HG02623 (cell line): ENCODE measurements around the gene AZIN2.
"Not testable (repeated sequence)": the region's sequence is repeated elsewhere in the genome, so short reads cannot be mapped to it uniquely, and the experiment has no call there.

Source experiments
- ATAC-seq: cut with Tn5 transposase; IDR thresholded peaks from one replicate; pipeline ENCODE4 v1.9.1; 2021; ENCODE audit warnings: moderate library complexity; ENCODE audit not compliant: unreplicated experiment

The AZIN2 gene

GRCh38 chr1:33056426-33056825, 24.5 kb upstream of the AZIN2 start:
- no peak for ATAC-seq

DNA sequence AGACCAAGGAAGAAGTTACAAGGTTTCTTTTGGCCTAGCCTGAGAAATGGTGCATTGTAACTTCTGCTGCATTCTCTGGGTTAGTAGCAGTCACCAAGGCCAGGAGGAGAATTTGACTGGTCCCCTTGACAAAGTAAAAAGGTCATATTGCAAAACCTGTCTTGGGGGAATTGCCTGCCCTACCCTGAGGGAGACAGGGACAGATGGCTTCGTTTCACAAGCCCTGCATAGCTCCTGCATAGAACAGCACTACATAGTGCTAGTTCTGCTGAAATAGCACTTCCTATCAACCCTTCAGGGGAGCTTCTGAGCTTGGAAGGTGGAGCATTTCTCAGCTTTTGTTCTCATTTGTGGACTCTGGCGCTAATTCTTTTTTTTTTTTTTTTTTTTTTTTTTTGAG, 23.9 kb upstream of the AZIN2 start:
- no peak for ATAC-seq

DNA sequence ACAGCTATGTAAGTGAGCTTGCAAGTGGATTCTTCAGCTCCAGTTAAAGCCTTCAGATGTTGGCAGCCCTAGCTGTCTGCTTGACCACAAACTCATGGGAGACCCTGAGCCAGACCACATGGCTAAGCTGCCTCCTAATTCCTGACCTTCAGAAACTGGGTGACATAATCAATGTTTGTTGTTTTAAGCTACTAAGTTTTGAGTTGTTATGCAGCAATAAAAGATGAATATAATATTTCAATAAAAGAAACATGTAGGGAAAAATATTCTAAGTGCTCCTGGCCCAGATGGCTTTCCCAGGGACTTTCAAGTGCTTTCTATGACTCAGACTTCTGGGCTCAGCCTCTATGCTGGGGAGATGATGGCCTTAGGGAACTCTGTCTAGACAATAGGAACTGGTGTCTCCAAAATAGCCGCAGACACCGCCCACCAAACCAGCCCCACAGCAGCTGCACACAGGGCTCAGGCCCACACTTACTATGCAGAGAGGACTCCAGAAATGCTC, 20.3 kb upstream of the AZIN2 start:
- no peak for ATAC-seq

GRCh38 chr1:33061834-33062233, 19.1 kb upstream of the AZIN2 start:
- ATAC-seq, result no peak

- ATAC-seq, result not testable (repeated sequence)
Measured at GRCh38 chr1:33064284-33064683, 16.7 kb upstream of the AZIN2 start.

- ATAC-seq, result no peak
Measured at GRCh38 chr1:33065301-33065700, 15.7 kb upstream of the AZIN2 start.

- not testable (repeated sequence) for ATAC-seq
Measured at GRCh38 chr1:33066477-33066876, 14.5 kb upstream of the AZIN2 start.

DNA sequence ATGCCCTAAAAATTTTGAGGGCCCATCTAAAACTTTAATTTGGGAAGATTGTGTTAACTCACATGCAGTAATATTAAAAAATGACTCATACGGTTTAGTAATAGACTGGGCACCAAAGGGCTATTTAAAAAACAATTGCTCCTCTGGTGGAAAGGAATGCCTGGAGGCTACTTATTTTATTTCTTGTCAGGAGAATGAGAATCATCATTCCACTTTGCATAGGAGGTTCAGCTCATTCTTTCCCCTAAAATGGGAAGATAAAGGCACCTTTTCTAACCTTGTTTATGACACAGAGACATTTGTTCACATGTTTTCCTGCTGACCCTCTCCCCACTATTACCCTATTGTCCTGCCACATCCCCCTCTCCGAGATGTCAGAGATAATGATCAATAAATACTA, 12.8 kb upstream of the AZIN2 start:
- not testable (repeated sequence) for ATAC-seq

GRCh38 chr1:33070628-33071027, 10.3 kb upstream of the AZIN2 start:
- ATAC-seq, result no peak

DNA sequence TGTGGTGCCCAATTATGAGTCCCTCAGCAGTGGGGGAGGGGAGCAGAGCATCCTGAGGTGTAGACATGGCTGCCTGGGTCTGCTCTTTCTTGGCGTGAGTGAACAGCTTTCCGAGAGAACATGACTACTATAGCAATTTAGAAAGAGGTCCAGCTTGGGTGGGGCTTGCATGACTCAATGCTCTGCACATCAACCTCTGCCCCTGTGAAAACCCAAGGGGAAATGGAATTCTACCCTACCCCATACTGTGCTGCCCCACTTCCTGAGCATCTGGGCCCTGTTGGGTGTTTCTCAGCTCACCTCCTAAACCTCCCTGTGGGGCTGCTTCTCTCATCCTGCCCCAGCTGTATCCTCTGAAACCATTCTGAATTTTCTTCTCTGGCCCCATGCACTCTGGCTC, 8.2 kb upstream of the AZIN2 start:
- no peak for ATAC-seq

GRCh38 chr1:33074193-33074945, 6.6 kb upstream of the AZIN2 start:
- no peak for ATAC-seq

DNA sequence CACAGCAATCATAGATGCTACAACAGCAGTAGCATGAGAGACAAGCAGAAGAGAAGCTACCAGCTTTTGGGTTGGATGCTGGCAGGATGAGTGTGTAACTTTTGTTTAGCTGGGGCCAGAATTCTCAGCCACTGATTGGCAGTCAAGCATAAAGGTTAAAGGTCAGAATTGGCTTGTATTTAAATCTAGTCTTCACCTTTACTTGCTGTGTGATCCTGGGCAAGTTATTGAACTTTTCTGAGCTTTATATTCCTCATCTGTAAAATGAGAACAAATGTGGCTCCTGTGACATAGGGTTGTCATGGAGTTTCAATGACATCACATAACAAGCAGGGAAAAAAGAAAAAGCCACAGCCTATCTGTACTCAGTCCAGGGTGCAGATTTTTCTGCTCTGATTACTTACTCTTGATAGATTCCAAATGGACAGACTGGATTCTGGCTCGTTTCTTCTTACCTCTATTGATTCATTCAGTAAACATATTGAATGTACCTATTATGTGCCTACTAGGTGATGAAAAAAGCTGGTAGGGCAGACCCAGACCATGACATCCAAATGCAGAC, 2.8 kb upstream of the AZIN2 start:
- ATAC-seq, result no peak

- ATAC-seq, result no peak
Measured at GRCh38 chr1:33080373-33080772, 580 bp upstream of the AZIN2 start.

GRCh38 chr1:33081554-33082305, 777 bp downstream of the AZIN2 start:
- no peak for ATAC-seq

GRCh38 chr1:33082575-33083108, 1.7 kb downstream of the AZIN2 start:
- no peak for ATAC-seq

- ATAC-seq, result no peak
Measured at GRCh38 chr1:33085332-33085731, 4.4 kb downstream of the AZIN2 start.

GRCh38 chr1:33086384-33086850, 5.5 kb downstream of the AZIN2 start:
- no peak for ATAC-seq

- no peak for ATAC-seq
Measured at GRCh38 chr1:33087677-33088076, 6.7 kb downstream of the AZIN2 start.

GRCh38 chr1:33088119-33088906, 7.4 kb downstream of the AZIN2 start:
- ATAC-seq, result no peak

DNA sequence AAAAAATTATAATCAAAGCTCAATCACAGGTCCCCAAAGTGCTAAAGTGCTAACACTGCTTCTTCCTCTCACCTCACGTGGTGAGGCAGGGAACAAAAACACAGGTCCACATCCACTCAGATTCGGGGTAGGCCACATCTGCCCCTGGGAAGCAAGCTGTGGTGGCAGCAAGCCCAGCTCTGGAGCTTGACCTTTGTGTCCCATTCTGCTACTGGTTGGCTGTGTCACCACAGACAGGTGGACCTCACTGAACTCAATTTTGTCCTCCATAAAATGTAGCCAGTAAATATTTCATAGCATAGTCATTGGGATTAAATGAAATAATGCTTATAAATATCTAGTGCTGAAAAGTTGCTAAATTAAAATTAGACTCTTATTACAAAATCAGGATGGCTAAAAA, 8.5 kb downstream of the AZIN2 start:
- ATAC-seq, result no peak

DNA sequence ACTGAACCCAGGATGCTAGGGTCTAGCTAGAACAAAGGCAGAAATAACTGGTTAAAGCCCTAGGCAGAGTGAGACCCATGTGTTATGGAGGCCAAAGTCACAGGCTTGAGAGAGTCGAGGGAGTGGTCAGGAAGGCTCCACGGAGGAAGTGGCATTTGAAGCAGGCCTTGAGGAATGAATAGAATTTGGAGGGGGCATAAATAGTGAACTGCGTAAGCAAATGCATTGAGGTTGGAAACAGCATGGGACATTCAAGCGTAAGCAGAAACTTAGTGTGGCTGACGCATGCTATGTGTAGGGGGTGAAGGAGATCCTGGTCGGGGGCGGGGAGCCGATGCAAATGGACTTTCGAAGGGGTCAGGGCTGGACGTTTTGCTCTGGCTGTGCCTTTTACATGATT, 11.5 kb downstream of the AZIN2 start:
- ATAC-seq, result no peak
